Neural crest cell (in vitro differentiated cells): ENCODE results near the gene EXOC4. TPM values are rescaled to one million over a fixed set of nuclear protein-coding genes. Genes with fewer than 3 reads are reported as not detected.

Experiments
- DNase-seq: peaks from one replicate; pipeline ENCODE4 v3.0.0; 2021; ENCODE audit warnings: low read depth, mixed read lengths, low spot score
- H3K27ac Mint-ChIP-seq: one replicate; pipeline ENCODE4 v1.8.0; 2021; ENCODE audit warnings: mild to moderate bottlenecking, mixed read lengths; ENCODE audit not compliant: unreplicated experiment
- H3K27me3 Mint-ChIP-seq: 2 replicates; pipeline ENCODE4 v1.8.0; 2021; ENCODE audit warnings: low read depth, mild to moderate bottlenecking, mixed read lengths
- H3K36me3 Mint-ChIP-seq: 2 replicates; pipeline ENCODE4 v1.8.0; 2021; ENCODE audit warnings: low read depth, mild to moderate bottlenecking, mixed read lengths
- H3K4me1 Mint-ChIP-seq: 2 replicates; pipeline ENCODE4 v1.8.0; 2021; ENCODE audit warnings: mixed read lengths
- H3K4me3 Mint-ChIP-seq: one replicate; pipeline ENCODE4 v1.8.0; 2021; ENCODE audit warnings: mild to moderate bottlenecking, mixed read lengths
- H3K9me3 Mint-ChIP-seq: 2 replicates; pipeline ENCODE4 v1.8.0; 2021; ENCODE audit warnings: mixed read lengths
- CTCF ChIP-seq: fragments of 200-600 bp; sonication (generic); conservative IDR thresholded peaks from 2 replicates; pipeline ENCODE4 v1.5.0; 2021; ENCODE audit warnings: antibody characterized with exemption, mild to moderate bottlenecking
- total RNA-seq: library from RNA; stranded (reverse); gene quantifications from 2 replicates; pipeline ENCODE4 v1.2.1, GENCODE V29; 2021

The EXOC4 gene
- total RNA-seq, 1 donor from 2014 or later = 79.7 TPM

DNA sequence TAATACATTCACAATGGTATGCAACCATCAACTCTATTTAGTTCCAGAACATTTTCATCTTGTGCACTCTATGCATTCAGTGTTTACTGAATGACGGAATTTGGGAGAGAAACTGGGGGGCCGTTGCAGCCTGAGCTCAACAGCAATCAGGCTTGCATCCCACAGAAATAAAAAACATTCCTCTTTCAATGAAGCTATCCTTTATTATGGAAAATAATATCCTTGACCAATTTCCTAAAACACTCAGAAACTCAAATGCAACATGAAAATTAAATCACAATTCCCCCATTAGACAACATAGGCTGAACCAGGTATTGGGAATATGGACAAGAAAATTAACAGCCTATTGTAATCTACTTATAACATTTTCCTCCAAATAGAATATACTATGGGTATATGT is 6.3 kb upstream of the EXOC4 start:
- Mint-ChIP-seq H3K4me3 (no peak overlapping the region), H3K27ac (no peak overlapping the region), H3K9me3 (peaks cover 5% of the 10 kb centered on the region), H3K27me3 (no peaks in the 10 kb centered on the region), H3K4me1 (no peaks in the 10 kb centered on the region), H3K36me3 (peaks cover 4% of the 10 kb centered on the region)
- TF ChIP-seq CTCF = no peak
- no peak for DNase-seq

DNA sequence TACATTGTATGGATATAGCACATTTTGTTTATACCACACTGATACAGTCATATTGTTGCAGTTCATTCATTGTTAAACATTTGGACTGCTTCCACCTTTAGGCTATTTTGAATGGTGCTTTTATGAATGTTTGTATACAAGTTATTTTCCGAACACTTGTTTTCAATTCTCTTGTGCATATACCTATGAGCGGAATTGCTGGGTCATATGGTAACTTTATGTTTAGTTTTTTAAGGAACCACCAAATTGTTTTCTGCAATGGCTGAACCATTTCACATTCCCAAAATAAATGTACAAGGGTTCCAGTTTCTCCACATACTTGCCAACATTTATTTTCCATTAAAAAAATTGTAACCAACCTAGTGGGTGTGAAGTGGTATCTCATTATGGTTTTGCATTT is 4.0 kb upstream of the EXOC4 start:
- no peaks in the 10 kb centered on the region for H3K27me3 Mint-ChIP-seq
- no peak overlapping the region for H3K4me3 Mint-ChIP-seq
- no peak overlapping the region for H3K27ac Mint-ChIP-seq
- no peak for TF ChIP-seq CTCF
- peaks cover 5% of the 10 kb centered on the region for H3K9me3 Mint-ChIP-seq
- no peak for DNase-seq
- peaks cover 16% of the 10 kb centered on the region for H3K4me1 Mint-ChIP-seq
- H3K36me3 Mint-ChIP-seq = peaks cover 4% of the 10 kb centered on the region

GRCh38 chr7:133252506-133252857 is 396 bp upstream of the EXOC4 start:
- peaks cover 4% of the 10 kb centered on the region for H3K36me3 Mint-ChIP-seq
- H3K4me1 Mint-ChIP-seq = peaks cover 38% of the 10 kb centered on the region
- H3K27ac Mint-ChIP-seq = no peak overlapping the region
- H3K4me3 Mint-ChIP-seq = peak overlapping the region; percentile 96
- H3K9me3 Mint-ChIP-seq = peaks cover 5% of the 10 kb centered on the region
- no peak for DNase-seq
- no peaks in the 10 kb centered on the region for H3K27me3 Mint-ChIP-seq
- TF ChIP-seq CTCF = no peak

DNA sequence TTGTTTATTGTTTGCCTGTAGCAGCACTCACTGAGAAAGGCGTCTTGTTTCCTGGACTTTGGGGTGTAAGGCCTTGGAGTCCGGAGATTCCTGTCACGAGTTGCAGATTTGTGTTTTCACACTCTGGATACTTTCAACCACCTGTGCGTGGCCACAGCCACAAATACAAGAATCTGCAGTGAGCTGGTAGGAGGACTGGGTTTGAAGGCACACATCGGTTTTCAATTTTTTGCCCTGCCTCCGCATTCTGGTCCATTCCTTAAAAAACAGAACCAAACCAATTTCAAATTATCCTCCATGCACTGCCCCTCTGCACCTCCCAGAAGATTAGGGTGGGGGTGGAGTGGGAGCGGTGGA is 619 bp downstream of the EXOC4 start:
- peaks cover 38% of the 10 kb centered on the region for H3K4me1 Mint-ChIP-seq
- H3K27ac Mint-ChIP-seq = peak overlapping the region; percentile 91
- H3K36me3 Mint-ChIP-seq = peaks cover 4% of the 10 kb centered on the region
- no peak for TF ChIP-seq CTCF
- H3K4me3 Mint-ChIP-seq = peak overlapping the region; percentile 96
- no peaks in the 10 kb centered on the region for H3K27me3 Mint-ChIP-seq
- DNase-seq = no peak
- H3K9me3 Mint-ChIP-seq = peaks cover 5% of the 10 kb centered on the region

- no peak for TF ChIP-seq CTCF
- Mint-ChIP-seq H3K27ac (no peak overlapping the region), H3K27me3 (no peaks in the 10 kb centered on the region), H3K4me1 (peaks cover 38% of the 10 kb centered on the region), H3K36me3 (no peaks in the 10 kb centered on the region), H3K4me3 (peak overlapping the region; percentile 96), H3K9me3 (no peaks in the 10 kb centered on the region)
- DNase-seq = no peak
Observed at GRCh38 chr7:133255486-133255885, 2.6 kb downstream of the EXOC4 start.

DNA sequence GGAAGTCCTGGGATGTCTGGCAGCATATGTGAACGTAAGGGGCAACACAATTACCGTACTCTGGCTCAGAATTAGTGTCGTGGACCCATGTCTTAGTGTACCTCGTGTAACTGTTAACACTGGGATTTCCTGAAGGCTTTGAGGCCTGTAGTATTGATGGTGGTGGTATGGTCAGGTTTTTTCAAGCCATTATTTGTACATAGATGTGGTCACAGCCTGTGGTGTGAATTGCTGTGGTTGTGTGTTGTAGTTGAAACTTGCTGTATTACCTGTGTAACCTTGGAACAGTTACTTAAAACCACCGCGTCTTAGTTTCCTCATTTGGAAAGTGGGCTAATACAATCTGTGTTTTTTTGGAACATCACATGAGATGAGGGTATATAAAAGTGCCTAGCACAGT is 5.3 kb downstream of the EXOC4 start:
- DNase-seq = no peak
- Mint-ChIP-seq H3K36me3 (no peaks in the 10 kb centered on the region), H3K27me3 (no peaks in the 10 kb centered on the region), H3K27ac (no peak overlapping the region), H3K4me1 (peaks cover 29% of the 10 kb centered on the region), H3K4me3 (no peak overlapping the region), H3K9me3 (no peaks in the 10 kb centered on the region)
- no peak for TF ChIP-seq CTCF
